ENCODE measurements around the gene CHKA.
A peak's percentile ranks its signal among the peaks of the same experiment; 100 is the strongest.

The CHKA gene

DNA sequence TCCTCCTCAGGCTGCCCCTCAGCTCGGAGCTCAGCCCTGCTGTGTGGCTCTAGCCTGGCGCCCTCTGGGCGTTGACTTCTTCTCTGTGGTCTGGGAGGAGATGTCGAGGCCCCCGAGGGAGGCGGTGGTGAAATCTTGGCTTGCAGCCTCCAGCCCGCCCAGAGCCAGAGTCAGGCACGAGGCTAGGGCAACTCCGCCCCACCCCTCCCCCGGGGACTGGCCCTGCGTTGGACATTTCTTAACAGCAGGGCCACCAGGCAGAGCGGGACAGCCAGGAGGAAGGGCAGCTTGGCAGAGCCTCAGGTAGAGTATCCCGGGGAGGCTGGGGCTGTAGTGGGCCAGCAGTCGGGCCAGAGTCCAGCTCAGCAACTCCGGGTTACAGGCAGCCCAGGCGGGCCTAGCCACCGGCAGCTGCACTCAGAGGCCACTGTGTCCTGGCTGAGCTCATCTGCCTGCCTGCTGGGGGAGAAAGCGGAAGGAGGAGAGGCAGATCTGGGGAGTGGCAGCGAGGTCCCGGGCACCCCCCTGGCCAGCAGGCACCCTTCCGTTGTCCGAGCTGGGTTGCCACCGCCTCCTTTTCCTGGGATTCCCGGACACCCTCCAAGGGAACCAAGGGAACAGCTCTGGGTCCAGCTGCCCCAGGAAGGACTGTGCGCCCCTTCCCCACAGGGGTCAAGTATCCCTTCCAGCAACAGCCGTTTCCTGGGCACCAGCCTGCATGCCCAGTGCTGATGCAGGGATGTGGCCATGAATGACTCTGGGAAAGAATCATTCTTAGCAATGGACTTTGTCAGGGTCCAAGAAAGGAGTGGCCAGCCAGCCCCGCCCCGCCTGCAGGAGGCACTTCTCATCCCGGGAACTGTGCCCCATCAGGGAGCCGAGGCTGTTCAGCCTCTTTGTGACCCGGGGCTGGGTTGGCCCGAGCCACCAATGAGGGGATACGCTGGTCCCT, 110.8 kb downstream of the CHKA start, which contains the start of gene ALDH3B1:
ALDH3B1 (plus strand) TSS at position 238 of the 952 bp plus-strand sequence. CDS start 4,971 bp downstream, outside the sequence.
- DNase-seq: no peak

DNA sequence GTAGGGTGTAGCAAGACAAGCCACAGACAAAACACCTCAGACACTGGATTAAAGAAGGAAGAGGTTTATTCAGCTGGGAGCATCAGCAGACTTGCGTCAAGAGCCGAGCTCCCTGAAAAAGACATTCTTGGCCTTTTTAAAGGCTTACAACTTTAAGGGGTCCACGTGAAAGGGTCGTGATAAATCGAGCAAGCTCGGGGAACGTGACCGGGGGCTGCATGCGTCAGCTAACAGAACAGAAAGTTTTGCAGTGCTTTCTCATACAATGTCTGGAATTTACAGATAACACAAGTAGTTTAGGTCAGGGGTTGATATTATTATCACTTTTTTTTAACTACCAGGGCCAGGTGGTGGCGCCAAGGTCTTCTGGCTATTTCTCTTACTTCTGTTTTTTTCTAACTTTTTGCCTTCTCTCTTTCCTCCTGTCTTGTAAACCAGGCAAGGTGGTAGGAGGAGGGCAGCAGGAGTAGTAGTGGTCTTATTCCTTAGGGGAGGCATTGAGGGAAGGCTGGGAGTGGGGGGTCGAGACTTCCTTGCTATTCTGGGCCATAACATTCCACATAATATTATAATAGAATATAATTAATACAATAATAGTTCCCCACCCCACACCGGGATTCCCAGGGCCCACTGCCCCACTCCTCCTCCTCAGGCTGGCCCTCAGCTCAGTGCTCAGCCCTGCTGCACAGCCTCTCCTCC, 111.6 kb downstream of the CHKA start:
- no peak for DNase-seq

DNA sequence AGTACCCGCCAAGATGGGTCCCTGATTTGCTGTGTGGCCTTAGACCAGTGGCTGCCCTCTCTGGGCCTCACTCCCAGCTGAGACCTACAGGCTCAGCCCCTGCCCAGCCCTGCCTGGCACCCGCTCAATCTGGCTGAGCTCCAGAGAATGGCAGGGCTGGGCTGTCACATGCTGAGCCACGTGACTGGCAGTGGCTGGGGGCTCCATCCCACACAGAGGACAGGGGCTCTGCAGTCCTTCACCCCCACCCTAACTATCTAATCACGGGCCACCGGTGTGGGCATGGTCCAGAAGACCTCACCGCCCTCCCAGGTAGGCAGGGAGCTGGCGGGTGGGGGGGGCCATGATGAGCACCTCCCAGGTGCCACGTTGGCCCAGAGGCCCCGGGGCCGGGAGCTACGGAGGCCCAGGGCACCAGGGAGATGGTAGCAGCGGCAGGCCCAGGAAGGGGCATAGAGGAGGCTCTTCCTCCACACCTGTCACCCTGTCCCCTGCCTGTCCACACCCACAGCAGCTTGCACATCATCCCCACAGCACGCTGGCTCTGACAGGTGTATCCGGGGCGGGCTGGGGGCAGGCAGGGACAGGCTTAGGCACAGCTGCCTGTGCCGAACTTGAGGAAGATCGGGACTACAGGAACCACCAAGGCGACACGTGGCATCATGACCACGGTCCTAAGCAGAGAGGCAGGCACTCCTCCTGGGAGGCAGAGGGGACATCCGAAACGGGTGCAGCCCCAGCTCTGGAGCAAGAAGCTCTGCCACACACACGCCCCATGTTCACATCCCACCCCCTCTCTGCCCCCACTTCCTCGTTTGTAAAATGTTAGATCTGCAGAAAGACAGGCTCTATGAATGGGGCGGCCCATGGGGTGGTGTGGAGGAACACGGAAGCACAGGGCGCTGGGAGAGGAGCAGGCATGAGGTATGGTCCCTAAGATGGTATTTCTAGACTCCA, 112.5 kb downstream of the CHKA start:
- peak; percentile 14 for DNase-seq

DNA sequence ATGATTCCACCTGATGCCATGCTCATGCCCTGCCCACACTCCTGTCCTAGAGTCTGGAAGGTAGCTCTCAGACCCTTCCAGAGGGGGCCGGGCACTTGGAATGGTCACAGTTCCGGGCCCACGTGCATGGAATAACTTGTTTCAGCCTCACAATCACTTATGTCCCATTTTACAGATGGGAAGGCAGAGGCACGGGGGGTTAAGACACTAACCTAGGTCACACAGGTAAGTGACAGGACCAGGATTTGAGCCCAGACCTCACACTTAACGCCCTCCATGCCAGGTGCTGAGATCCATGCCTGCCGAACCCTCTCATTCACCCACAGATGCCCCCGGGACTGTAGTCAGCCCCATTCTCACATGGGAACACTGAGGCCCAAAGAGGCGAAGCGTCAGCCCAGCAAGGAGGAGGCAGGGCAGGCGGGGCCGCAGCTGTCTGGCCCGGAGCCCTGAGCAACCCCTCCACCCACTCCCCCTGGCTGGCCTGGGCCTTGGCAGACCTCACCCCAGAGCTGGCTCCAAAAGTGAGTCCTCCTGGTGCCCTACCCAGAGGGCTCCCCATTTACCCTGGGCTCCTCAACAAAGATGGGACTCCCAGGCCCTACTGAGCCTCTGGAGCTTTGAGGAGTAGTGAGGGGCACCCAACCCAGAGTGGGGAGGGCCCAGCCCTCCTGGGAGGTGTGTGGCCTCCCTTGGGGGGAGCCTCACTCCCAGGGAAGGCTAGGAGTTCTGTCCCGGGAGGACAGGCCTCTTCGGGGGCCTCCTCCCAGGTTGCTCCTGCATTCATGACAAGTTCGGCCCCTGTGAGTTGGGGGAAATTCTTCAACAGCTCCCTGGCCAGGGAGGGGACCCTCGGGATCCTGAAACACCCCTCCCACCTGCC, 113.4 kb downstream of the CHKA start:
- no peak for DNase-seq

DNA sequence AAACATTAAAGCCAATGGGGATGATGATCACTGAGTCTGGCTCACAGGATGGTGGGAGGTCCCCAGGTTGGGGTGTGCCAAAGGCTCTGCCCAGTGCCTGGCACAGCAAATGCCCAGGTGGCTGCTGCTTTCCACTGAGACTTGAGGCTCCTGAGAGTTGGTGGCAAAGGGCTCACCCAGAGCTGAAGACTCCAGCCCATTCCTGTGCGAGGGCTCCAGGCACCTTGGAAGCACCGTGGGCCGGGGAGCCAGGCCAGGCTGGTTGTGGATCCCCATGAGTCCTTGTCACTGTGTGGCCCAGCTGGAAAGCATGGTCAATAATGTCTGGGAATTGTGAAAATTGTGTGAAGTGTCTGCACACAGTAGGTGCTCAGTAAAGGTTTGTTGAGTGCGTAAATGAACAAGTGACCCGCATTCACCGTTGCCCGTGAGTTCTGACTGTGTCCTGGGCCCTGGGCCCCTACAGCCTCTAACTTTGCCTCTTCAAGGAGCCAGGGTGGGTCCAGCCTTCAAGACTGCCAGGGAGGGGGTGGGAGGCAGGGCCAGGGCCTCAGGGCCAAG, 114.5 kb downstream of the CHKA start:
- no peak for DNase-seq

DNA sequence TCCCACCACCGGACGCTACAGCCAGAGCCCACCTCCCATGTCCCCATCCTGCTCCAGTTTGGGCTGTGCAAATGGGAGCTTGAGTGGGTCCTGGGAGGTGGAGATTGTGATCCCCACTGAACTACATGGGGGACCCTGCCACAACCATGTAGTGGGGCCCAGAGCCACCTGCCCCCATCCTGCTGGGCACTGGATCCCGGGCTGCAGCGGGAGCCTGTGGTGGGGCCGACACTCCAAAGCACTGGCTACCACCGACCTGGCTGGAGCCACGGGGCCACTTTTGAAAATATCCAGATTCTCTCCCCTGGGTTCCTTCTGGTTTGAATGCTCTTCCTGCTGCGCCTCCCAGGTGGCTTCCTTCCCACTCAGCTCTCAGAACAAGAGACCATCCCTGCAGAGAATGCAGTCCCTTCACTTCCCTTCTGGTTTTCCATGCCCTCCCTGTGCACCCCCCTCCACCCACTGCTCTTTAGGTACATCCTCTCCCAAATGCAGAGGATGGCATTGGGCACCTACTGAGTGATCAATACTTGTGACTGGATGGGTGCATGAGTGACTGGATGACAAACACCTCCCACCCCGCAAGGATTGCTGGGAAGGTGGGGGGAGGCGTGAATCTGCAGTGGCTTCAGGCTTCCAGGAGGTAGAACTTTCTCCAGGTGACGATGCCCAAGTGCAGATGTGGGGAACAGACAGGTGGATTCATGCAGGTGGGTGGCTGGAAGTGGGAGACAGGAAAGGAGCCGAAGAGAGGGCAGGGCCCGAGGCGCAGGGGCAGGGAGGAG, 116.4 kb downstream of the CHKA start:
- DNase-seq: no peak

DNA sequence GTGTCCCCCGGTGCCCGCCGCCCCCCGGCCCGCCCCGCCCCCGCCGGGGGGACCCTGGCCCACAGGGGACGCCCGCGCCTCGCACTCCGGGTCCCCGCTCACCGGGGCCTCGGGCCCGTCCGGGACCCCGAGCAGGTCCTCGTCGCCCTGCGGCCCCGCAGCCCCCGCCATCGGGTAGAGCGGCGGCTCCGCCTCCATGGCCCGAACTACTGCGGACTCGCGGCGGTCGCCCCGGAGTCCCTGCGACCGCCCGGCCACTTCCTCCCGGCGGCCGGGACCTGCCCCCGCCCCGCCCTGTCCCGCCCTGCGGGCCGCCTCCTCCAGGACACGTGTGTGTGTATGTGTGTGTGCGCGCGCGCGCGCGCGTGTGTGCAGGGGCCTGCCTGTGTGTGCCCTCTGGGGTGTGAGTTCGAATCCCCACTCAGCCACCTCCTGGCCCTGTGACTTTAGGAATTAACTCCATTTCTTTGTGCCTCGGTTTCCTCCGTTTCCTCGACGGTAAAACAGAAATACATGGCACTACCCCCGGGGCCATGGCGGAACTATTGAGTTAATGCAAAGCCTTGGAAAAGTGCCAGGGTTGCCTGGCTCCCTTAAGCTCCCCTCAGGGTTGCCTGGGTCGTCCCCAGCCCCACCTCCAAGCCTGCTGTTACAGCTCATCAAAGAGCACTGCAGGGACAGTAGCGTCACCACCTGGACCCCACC, 117.2 kb downstream of the CHKA start, which contains the start of gene UNC93B1:
UNC93B1 (minus strand) TSS at position 252 of the 705 bp plus-strand sequence; CDS start at position 198, 54 bp downstream.
- no peak for DNase-seq

DNA sequence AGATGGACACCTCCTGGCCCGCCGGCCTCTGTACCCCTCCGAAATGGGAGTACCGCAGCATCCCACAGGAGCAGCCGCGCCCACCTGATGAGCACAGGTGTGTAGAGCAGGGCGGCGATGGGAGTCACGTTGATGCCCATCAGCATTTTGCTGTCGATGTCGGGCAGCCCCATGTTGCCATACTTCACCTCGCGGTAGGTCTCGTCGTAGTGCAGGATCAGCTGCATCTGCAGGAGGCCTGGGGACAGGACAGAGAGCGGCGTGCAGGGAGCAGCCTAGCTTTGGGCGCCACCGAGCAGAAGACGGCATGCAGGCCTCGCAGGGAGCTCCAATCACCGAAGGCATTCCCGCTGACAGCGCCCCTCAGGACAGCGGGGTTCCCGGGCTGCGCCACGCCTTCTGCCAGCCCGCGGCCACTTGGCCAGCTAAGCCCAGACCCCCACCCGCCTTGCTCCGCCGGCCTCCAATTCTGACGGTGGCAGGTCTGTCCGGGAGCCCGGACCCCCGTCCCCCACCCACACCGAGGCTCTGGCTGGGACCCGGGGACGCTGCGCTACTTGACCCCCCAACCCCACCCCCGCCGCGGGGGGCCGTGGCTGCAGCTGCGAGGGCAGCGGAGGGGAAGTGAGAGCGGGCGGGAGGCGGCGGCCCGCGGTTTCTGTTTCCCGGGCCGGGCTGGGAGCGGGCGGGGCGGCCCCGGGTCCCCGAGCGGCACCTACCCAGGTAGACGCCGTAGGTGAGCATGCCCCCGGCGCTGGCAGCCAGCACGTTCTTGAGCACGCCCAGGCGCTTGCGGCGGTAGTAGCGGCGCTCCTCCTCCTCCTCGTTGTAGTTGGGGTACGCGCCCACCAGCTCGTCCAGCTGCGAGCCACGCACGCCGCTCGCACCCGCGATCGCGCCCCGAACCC, 118.0 kb downstream of the CHKA start:
- no peak for DNase-seq
